Hepatic stellate cell (primary cell): ENCODE data around the gene SEPHS1.
"Not testable (repeated sequence)": the region's sequence is repeated elsewhere in the genome, so short reads cannot be mapped to it uniquely, and the experiment has no call there.

Experiments
- DNase-seq: peaks from one replicate; pipeline ENCODE4 v3.0.0; 2011; ENCODE audit warnings: low spot score

The SEPHS1 gene

DNA sequence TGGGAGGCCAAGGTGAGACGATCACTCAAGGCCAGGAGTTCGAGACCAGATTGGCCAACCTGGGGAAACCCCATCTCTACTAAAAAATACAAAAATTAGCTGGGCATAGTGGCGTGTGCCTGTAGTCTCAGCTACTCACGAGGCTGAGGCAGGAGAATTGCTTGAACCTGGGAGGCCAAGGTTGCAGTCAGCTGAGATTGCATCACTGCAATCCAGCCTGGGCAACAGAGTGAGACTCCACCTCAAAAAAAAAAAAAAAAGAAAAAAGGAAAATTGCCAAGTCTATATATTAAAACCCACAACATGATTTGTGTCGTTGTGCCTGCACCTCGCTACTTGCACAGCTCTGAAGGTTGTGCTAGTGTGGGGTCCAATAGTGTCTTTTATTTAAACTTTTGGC is 65.7 kb downstream of the SEPHS1 start:
- DNase-seq, result not testable (repeated sequence)

DNA sequence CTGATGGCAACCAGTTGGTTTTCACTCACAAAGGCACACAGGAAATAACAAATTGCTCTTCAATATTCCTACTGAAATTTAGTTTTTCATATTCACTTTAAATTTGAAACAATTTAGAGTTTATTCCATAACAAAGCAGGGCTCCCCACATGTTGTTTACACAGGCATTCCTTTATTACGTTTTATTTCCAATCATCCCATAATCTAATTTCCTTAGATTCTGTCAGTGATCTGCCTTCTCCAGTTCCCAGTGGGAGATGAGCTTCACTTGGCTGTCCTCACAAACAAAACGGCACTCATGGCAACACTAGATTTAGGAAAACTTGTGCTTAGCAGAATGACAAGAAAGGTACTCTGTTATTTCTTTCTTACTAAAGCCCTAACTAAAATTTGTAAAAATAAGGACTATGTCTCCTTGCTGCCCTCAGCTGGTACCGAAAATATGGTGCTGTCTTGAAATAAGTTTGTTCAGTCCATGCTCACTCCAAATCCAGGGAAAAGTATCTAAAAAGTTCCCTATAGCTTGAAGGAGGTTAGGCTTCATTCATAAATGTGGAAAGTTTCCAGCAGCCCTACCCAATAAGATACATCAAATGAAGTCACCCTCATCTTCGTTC is 71.2 kb downstream of the SEPHS1 start:
- DNase-seq, result no peak

DNA sequence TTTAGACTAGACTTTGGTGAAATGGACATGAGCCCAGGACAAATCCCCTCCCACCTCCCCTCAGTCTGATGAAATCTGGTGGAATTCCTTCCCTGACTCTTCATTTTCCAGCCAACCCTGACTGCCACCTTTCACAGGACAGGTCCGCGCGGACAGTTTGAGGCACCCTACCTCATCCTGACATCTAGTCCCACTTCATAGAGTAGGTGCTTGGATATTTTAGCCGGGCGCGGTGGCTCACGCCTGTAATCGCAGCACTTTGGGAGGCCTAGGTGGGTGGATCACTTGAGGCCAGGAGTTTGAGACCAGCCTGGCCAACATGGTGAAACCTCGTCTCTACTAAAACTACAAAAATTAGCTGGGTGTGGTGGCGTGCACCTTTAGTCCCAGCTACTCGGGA is 71.9 kb downstream of the SEPHS1 start:
- DNase-seq, result not testable (repeated sequence)

DNA sequence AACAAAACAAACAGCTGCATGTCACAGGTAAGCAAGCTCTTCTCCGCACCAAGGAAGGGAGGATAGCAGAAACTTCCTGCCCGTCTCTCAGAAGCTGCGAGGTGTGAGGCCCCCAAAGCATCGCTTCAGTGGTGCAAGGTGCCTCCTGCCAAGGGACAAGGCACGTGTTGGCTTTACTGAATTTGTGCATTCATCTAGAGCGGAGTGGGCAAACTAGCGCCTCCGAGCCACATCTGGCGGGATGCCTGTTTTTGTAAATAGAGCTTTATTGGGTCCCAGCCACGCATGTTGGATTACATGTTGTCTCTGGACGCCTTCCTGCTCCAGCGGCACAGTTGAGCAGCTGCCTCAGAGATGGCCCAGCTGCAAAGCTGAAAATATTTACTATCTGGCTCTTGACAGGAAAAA is 75.9 kb downstream of the SEPHS1 start:
- DNase-seq, result peak; percentile 5

DNA sequence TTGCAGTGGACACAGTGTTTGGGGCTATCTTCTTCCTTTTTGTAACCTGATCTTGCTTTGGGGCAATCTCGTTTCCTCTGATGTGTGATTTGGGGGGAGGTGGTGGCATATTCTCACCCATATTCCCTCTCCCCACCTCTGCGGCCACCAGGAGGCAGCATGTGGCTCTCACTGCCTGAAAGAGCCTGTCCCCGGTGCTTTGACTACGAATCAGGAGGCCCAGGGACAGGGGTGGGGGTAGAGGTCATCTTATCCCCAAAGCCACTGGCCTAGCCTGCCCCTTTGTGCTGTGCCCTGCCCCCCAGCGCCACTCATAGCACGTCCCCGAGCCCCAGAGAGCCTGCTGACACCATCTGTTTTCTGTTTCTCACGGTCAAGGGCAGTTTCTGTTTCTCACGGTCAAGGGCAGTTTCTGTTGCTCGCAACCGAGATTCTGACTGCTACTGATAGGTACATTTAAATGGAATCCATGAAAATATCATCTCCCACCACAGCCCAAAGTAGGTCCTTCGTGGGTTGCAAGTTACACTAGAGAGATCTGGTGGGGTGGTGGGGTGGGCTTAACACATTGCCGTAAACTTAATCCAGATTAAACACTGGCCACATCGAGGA is 76.4 kb downstream of the SEPHS1 start:
- DNase-seq, result peak; percentile 64

DNA sequence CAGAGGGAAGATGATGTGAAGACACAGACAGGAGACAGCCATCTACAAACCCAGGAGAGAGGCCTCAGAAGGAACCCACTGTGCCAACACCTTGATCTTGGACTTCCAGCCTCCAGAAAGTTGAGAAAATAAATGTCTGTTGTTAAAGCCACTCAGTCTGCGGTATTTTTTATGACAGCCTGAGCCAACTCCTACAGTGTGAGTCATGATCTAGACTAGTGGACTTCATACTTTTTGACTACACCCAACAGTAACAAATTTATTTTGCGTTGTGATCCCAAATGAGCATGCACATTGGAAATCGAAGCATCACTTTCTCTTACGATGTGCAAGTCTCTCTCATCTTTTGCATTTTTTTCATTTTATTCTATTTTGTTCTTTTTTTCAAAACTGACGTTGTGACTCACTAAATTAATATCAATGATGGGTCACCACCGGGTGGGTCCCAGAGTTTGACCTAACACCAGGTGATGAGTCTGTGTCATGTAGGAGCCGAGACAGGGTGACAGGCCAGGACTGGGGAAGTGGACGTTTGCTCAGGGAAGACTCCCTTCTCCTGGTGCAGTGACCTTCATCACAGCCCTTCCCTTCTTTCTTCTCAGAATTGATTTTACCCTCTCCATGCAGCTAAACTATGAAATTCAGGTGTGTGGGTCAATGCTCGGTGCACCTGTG is 77.1 kb downstream of the SEPHS1 start:
- DNase-seq, result no peak

DNA sequence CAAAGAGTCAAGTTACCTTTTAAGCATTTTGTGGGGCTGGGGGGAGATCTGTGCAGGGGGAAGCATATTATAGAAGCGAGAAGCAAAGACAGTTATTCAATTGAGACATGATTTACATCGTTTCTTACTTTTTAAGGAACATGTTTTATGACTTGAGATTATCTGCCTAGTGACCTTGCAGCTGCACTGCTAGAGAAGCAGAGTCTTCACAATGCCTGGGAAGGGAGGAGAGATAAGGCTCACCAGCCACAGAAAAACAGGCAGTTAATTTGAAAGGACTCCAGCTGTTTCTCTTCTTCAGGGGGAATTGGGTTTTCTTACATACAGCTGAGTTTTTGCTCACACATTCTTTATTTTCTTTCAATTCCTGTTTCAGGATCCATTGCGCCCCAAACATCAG is 79.3 kb downstream of the SEPHS1 start:
- no peak for DNase-seq

DNA sequence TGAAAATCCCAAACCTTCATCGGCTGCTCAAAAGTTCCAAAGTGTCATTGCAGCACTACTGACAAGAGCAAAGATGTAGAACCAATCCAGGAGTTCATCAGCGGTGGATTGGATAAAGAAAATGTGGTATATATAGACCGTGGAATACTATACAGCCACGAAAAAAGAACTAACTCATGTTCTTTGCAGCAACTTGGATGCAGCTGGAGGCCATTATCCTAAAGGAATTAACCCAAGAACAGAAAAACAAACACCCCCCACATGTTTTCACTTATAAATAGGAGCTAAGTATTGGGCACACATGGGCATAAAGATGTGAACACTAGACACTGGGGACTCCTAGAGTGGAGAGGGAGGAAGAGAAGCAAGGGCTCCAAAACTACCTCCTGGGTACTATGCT is 79.8 kb downstream of the SEPHS1 start:
- DNase-seq, result no peak
